K562 (cell line): Measurements from ENCODE around the gene MAD2L1. TPM values are rescaled to one million over a fixed set of nuclear protein-coding genes. Genes with fewer than 3 reads are reported as not detected.

Experiments
- GATA2 ChIP-seq: sonication (generic); formaldehyde crosslinking; IDR thresholded peaks from 2 replicates; pipeline ENCODE4 v1.4.0; 2020; ENCODE audit warnings: mild to moderate bottlenecking, missing genetic modification reagents
- LCOR ChIP-seq: sonication (generic); formaldehyde crosslinking; IDR thresholded peaks from 2 replicates; pipeline ENCODE4 v1.8.0; 2022; ENCODE audit warnings: mild to moderate bottlenecking, missing genetic modification reagents
- MTA3 ChIP-seq: fragments of 450-650 bp; formaldehyde crosslinking; IDR thresholded peaks from 2 replicates; pipeline ENCODE4 v1.6.1; 2017; ENCODE audit warnings: mild to moderate bottlenecking, borderline replicate concordance
- NFE2L1 ChIP-seq: fragments of 450-650 bp; IDR thresholded peaks from 2 replicates; pipeline ENCODE4 v1.6.1; 2016; ENCODE audit warnings: missing genetic modification characterization, low read depth, mild to moderate bottlenecking, missing compliant biosample characterization, moderate library complexity, borderline replicate concordance
- PML ChIP-seq: IDR thresholded peaks from 2 replicates; pipeline ENCODE4 v1.6.1; 2012; ENCODE audit warnings: low read length, inconsistent platforms
- SETDB1 ChIP-seq: IDR thresholded peaks from one replicate; pipeline ENCODE4 v1.6.1; 2012; ENCODE audit warnings: low read length, control low read depth, inconsistent platforms
- U2AF1 ChIP-seq: fragments of 200-400 bp; formaldehyde crosslinking; optimal IDR thresholded peaks from 2 replicates; pipeline ENCODE3; 2017; ENCODE audit warnings: mild to moderate bottlenecking, low read depth, low read length, moderate library complexity
- UBTF ChIP-seq, 2 experiments: IDR thresholded peaks; 2 replicates each; pipeline ENCODE4 v1.6.1; 2012; ENCODE audit warnings: improper control_type of control experiment in 2 of 2, low read depth in 2 of 2, low read length in 2 of 2, borderline replicate concordance in 1 of 2
- XRCC4 ChIP-seq: IDR thresholded peaks from one replicate; pipeline ENCODE4 v1.6.1; 2011; ENCODE audit not compliant: insufficient read depth, insufficient read length; ENCODE audit errors: extremely low read depth
- ZNF12 ChIP-seq: sonication (generic); formaldehyde crosslinking; IDR thresholded peaks from 2 replicates; pipeline ENCODE4 v1.4.0; 2020; ENCODE audit warnings: mild to moderate bottlenecking, missing genetic modification reagents
- ZZZ3 ChIP-seq: fragments of 450-650 bp; IDR thresholded peaks from 2 replicates; pipeline ENCODE4 v1.6.1; 2016; ENCODE audit warnings: antibody characterized with exemption, mild to moderate bottlenecking, moderate library complexity
- polyA plus RNA-seq, 8 experiments: library from polyadenylated mRNA; depleted of rRNA in 4 of 8; stranded (reverse) in 5 of 8; unstranded in 3 of 8; fragments of >200 nt; fragmentation: Nextera tagmentation in 2 of 8; fragmentation: Illumina TruSeq in 1 of 8; extraction: Ambion mirVana in 2 of 8; extraction: Trizol in 1 of 8; gene quantifications; 2 replicates each; pipeline versions ENCODE4 v1.2.1 to v1.2.3, GENCODE V29; 2011 to 2014; ENCODE audit warnings: inconsistent platforms in 1 of 8, missing spikeins in 1 of 8
- total RNA-seq, 7 experiments: library from RNA; depleted of rRNA in 6 of 7; stranded (reverse); fragments of >200 nt in 6 of 7; fragmentation: Illumina TruSeq in 2 of 7; extraction: Trizol in 2 of 7; gene quantifications; 2 replicates each; pipeline versions ENCODE4 v1.2.1 to v1.2.3, GENCODE V29; 2011 to 2021; ENCODE audit warnings: low replicate concordance in 1 of 7

The MAD2L1 gene
- total and polyA plus RNA-seq, 9 of the 15 experiments (the other 6 are each of a cell fraction or from before 2014, with no cell fraction given), result 75.0 to 494 (median 129) TPM

- TF ChIP-seq UBTF (IDR thresholded peaks at IDR 0.05; ENCODE audit: borderline replicate concordance in 1 of 2, low read depth in 2 of 2, low read length in 2 of 2), result no peak
- no peak for TF ChIP-seq SETDB1
- TF ChIP-seq MTA3, result no peak
- no peak for TF ChIP-seq GATA2 (CRISPR knock-in tag)
- TF ChIP-seq ZNF12 (CRISPR knock-in tag), result no peak
- TF ChIP-seq PML, result no peak
- no peak for TF ChIP-seq NFE2L1 (tag)
- no peak for TF ChIP-seq U2AF1
- no peak for TF ChIP-seq XRCC4
- no peak for TF ChIP-seq LCOR (CRISPR knock-in tag)
- no peak for TF ChIP-seq ZZZ3
Observed at GRCh38 chr4:120109406-120109805, 42.8 kb upstream of the MAD2L1 start (continued).
